ENCODE results near the gene CLTCL1.
"Not testable (repeated sequence)": the region's sequence is repeated elsewhere in the genome, so short reads cannot be mapped to it uniquely, and the experiment has no call there.

The CLTCL1 gene

GRCh38 chr22:19206287-19206686, 85.2 kb downstream of the CLTCL1 start:
- H3K27ac ChIP-seq = no peak overlapping the region
- in situ Hi-C loops (cut with HindIII; ENCODE audit: low pct_ligation_motif_present, low sequenced_read_pairs) = no loop called here
- DNase-seq = no peak
- no peaks in the 10 kb centered on the region for H3K27me3 ChIP-seq (replicated peaks)
- H3K36me3 ChIP-seq (replicated peaks) = no peaks in the 10 kb centered on the region
- no peak for TF ChIP-seq CTCF (IDR thresholded peaks at IDR 0.05; ENCODE audit: low read depth, low read length, missing control alignments)
- no peak overlapping the region for H3K4me3 ChIP-seq (ENCODE audit: low read depth, low read length)

GRCh38 chr22:19204640-19205039, 86.9 kb downstream of the CLTCL1 start:
- H3K36me3 ChIP-seq (replicated peaks) = peaks cover 2% of the 10 kb centered on the region
- in situ Hi-C loops (cut with HindIII; ENCODE audit: low pct_ligation_motif_present, low sequenced_read_pairs) = no loop called here
- no peak overlapping the region for H3K4me3 ChIP-seq (ENCODE audit: low read depth, low read length)
- no peaks in the 10 kb centered on the region for H3K27me3 ChIP-seq (replicated peaks)
- H3K27ac ChIP-seq = no peak overlapping the region
- TF ChIP-seq CTCF (IDR thresholded peaks at IDR 0.05; ENCODE audit: low read depth, low read length, missing control alignments) = no peak
- no peak for DNase-seq

- Histone ChIP-seq H3K4me3 (ENCODE audit: low read depth, low read length) (no peak overlapping the region), H3K27ac (no peak overlapping the region), H3K27me3 (replicated peaks) (no peaks in the 10 kb centered on the region), H3K36me3 (replicated peaks) (peaks cover 5% of the 10 kb centered on the region)
- no peak for DNase-seq
- in situ Hi-C loops (cut with HindIII; ENCODE audit: low pct_ligation_motif_present, low sequenced_read_pairs) = no loop called here
- TF ChIP-seq CTCF (IDR thresholded peaks at IDR 0.05; ENCODE audit: low read depth, low read length, missing control alignments) = no peak
Observed at GRCh38 chr22:19203834-19204233, 87.7 kb downstream of the CLTCL1 start.

GRCh38 chr22:19202799-19203186, 88.7 kb downstream of the CLTCL1 start:
- DNase-seq; H3K4me3 ChIP-seq (ENCODE audit: low read depth, low read length); H3K27ac ChIP-seq; in situ Hi-C loops (cut with HindIII; ENCODE audit: low pct_ligation_motif_present, low sequenced_read_pairs); H3K36me3 ChIP-seq (replicated peaks); H3K27me3 ChIP-seq (replicated peaks): not testable (repeated sequence)

GRCh38 chr22:19201869-19202798, 89.4 kb downstream of the CLTCL1 start:
- in situ Hi-C loops (cut with HindIII; ENCODE audit: low pct_ligation_motif_present, low sequenced_read_pairs) = no loop called here
- Histone ChIP-seq H3K27ac (no peak overlapping the region), H3K36me3 (replicated peaks) (peaks cover 5% of the 10 kb centered on the region), H3K27me3 (replicated peaks) (no peaks in the 10 kb centered on the region), H3K4me3 (ENCODE audit: low read depth, low read length) (no peak overlapping the region)
- TF ChIP-seq CTCF (IDR thresholded peaks at IDR 0.05; ENCODE audit: low read depth, low read length, missing control alignments) = no peak
- no peak for DNase-seq

GRCh38 chr22:19201130-19201868, 90.2 kb downstream of the CLTCL1 start:
- in situ Hi-C loops (cut with HindIII; ENCODE audit: low pct_ligation_motif_present, low sequenced_read_pairs) = no loop called here
- Histone ChIP-seq H3K27ac (no peak overlapping the region), H3K4me3 (ENCODE audit: low read depth, low read length) (no peak overlapping the region), H3K27me3 (replicated peaks) (no peaks in the 10 kb centered on the region), H3K36me3 (replicated peaks) (peaks cover 5% of the 10 kb centered on the region)
- no peak for DNase-seq
- TF ChIP-seq CTCF (IDR thresholded peaks at IDR 0.05; ENCODE audit: low read depth, low read length, missing control alignments) = no peak
